ENCODE data around the gene FREY1.

FREY1 gene

DNA sequence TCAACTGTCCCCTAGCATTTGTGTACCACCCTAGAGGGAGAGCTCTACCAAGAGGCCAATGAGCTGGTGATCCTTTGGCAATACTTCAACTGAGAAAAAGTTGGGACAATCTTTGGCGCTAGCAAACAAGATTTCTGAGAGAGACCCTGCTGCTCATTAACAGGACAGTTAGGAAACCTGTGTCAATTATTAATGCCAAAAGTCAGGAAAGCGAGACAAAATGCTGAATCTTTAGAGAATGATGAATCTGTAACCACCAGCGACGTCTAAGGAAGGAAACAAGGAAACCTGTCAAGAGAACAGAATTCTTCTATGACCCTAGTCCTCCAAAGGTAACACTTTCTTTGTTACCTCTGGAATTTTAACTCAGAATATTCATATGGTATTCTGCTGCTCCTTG is 35.3 kb upstream of the FREY1 start:
- Histone ChIP-seq H3K36me3 (ENCODE audit: low read depth) (peaks cover 15% of the 10 kb centered on the region), H3K27me3 (ENCODE audit: insufficient read depth, poor library complexity, severe bottlenecking) (no peaks in the 10 kb centered on the region), H3K9me3 (ENCODE audit: severe bottlenecking) (no peaks in the 10 kb centered on the region), H3K4me1 (ENCODE audit: insufficient read depth, poor library complexity, severe bottlenecking) (no peaks in the 10 kb centered on the region), H3K4me3 (ENCODE audit: severe bottlenecking) (no peak overlapping the region), H3K27ac (ENCODE audit: poor library complexity, severe bottlenecking) (no peak overlapping the region)
- ATAC-seq (ENCODE audit: low read depth) (no peak), DNase-seq (ENCODE audit: low spot score) (no peak)
- TF ChIP-seq, protein P1, sequence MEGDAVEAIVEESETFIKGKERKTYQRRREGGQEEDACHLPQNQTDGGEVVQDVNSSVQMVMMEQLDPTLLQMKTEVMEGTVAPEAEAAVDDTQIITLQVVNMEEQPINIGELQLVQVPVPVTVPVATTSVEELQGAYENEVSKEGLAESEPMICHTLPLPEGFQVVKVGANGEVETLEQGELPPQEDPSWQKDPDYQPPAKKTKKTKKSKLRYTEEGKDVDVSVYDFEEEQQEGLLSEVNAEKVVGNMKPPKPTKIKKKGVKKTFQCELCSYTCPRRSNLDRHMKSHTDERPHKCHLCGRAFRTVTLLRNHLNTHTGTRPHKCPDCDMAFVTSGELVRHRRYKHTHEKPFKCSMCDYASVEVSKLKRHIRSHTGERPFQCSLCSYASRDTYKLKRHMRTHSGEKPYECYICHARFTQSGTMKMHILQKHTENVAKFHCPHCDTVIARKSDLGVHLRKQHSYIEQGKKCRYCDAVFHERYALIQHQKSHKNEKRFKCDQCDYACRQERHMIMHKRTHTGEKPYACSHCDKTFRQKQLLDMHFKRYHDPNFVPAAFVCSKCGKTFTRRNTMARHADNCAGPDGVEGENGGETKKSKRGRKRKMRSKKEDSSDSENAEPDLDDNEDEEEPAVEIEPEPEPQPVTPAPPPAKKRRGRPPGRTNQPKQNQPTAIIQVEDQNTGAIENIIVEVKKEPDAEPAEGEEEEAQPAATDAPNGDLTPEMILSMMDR (IDR thresholded peaks at IDR 0.05; ENCODE audit: poor library complexity, severe bottlenecking) = no peak

DNA sequence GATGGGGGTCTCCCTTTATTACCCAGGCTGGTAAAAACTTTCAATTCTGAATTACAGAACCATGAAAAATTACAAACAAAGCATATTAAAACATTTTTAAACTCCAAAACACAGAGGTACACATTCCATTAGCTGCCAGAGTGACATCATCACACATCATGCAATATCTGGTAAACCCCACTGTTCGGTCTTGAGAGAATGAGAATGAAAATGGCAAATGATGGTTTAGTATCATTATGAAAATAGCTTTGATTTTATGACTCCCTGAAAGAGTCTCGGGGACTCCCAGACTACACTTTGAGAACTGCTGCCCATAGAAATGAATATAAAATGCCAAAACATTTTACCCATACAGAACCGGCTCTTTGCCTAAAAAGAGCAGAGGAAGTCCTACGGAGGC is 34.2 kb upstream of the FREY1 start:
- H3K27me3 ChIP-seq (ENCODE audit: insufficient read depth, poor library complexity, severe bottlenecking) = no peaks in the 10 kb centered on the region
- H3K4me1 ChIP-seq (ENCODE audit: insufficient read depth, poor library complexity, severe bottlenecking) = no peaks in the 10 kb centered on the region
- no peak overlapping the region for H3K4me3 ChIP-seq (ENCODE audit: severe bottlenecking)
- no peaks in the 10 kb centered on the region for H3K9me3 ChIP-seq (ENCODE audit: severe bottlenecking)
- TF ChIP-seq, protein P1 (IDR thresholded peaks at IDR 0.05; ENCODE audit: poor library complexity, severe bottlenecking) = no peak
- H3K27ac ChIP-seq (ENCODE audit: poor library complexity, severe bottlenecking) = no peak overlapping the region
- ATAC-seq (ENCODE audit: low read depth) (no peak), DNase-seq (ENCODE audit: low spot score) (no peak)
- H3K36me3 ChIP-seq (ENCODE audit: low read depth) = peaks cover 10% of the 10 kb centered on the region

DNA sequence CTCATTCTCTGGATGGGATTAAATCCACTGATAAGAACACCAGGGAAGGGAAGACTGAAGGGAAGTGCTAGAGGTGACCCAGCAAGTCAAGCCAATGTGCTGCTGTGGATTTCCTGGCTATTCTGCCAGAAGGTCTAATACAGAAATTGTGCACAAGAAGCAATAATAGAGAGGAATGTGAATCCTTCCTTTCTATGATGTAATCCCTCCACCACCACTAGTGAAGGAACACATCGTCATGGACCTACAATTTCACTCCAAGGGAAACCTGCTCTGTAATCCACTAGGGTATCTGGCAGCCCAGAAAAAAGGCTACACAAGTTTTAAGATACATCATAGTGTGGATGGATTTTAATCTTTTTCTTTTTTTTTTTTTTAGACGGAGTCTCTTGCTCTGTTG is 32.8 kb upstream of the FREY1 start:
- no peaks in the 10 kb centered on the region for H3K27me3 ChIP-seq (ENCODE audit: insufficient read depth, poor library complexity, severe bottlenecking)
- H3K9me3 ChIP-seq (ENCODE audit: severe bottlenecking) = no peaks in the 10 kb centered on the region
- H3K4me3 ChIP-seq (ENCODE audit: severe bottlenecking) = no peak overlapping the region
- H3K27ac ChIP-seq (ENCODE audit: poor library complexity, severe bottlenecking) = no peak overlapping the region
- DNase-seq (ENCODE audit: low spot score) (no peak), ATAC-seq (ENCODE audit: low read depth) (no peak)
- no peaks in the 10 kb centered on the region for H3K4me1 ChIP-seq (ENCODE audit: insufficient read depth, poor library complexity, severe bottlenecking)
- TF ChIP-seq, protein P1 (IDR thresholded peaks at IDR 0.05; ENCODE audit: poor library complexity, severe bottlenecking) = no peak
- H3K36me3 ChIP-seq (ENCODE audit: low read depth) = peaks cover 8% of the 10 kb centered on the region; the same call in 1 of the 2 replicates

DNA sequence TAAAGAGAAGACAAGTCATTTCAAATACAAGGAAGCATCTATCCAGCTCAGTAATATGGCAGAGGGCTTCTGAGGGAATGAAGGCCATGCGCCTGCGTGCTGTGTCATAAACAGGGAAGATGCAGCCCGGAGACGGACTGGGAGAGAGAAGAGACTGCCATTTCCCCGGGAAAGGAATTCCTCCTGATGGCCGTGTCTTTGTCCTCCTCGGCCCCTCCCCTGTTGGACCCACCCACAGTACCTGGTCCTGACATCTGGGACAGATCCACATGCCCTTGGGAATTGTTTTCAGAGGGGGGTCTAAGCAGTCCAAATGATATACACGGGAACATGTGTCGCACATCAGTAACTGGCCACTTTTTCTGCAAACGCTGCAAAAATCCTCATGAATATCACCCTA is 30.8 kb upstream of the FREY1 start:
- Histone ChIP-seq H3K27ac (ENCODE audit: poor library complexity, severe bottlenecking) (no peak overlapping the region), H3K9me3 (ENCODE audit: severe bottlenecking) (no peaks in the 10 kb centered on the region), H3K36me3 (ENCODE audit: low read depth) (0 out of 2 replicates have a peak, but pooled peaks cover 7% of the 10 kb centered on the region), H3K4me3 (ENCODE audit: severe bottlenecking) (no peak overlapping the region), H3K27me3 (ENCODE audit: insufficient read depth, poor library complexity, severe bottlenecking) (no peaks in the 10 kb centered on the region), H3K4me1 (ENCODE audit: insufficient read depth, poor library complexity, severe bottlenecking) (peaks cover 4% of the 10 kb centered on the region)
- ATAC-seq (ENCODE audit: low read depth) = no peak
- no peak for DNase-seq (ENCODE audit: low spot score)
- TF ChIP-seq, protein P1 (IDR thresholded peaks at IDR 0.05; ENCODE audit: poor library complexity, severe bottlenecking) = no peak

DNA sequence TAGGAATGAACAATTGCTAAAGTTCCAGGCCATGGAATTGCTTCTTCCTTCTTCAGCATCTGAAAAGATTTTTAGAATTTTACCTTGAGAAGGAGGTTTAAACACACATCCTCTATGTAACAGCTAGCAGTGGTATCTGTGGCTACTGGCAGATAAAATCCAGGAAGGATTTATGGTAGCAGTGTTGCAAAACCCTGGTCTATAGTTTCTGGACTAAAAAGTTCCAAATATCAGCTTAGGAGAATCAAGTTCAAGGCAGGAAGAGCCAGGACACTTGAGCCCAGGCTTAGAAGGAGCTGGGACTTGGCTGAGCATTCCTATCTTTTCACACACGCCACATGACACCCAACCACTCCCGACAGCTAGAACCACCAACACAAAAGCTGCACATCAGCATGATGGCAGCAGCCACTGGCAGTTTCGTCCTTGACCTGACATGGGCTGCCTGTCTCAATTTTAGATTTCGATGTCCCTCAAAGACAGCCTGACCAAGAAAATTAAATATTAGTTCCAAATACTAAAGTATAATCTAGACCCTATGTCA is 29.5 kb upstream of the FREY1 start:
- Histone ChIP-seq H3K27me3 (ENCODE audit: insufficient read depth, poor library complexity, severe bottlenecking) (no peaks in the 10 kb centered on the region), H3K36me3 (ENCODE audit: low read depth) (0 out of 2 replicates have a peak, but pooled peaks cover 11% of the 10 kb centered on the region), H3K4me3 (ENCODE audit: severe bottlenecking) (no peak overlapping the region), H3K4me1 (ENCODE audit: insufficient read depth, poor library complexity, severe bottlenecking) (peaks cover 17% of the 10 kb centered on the region), H3K27ac (ENCODE audit: poor library complexity, severe bottlenecking) (no peak overlapping the region), H3K9me3 (ENCODE audit: severe bottlenecking) (no peaks in the 10 kb centered on the region)
- TF ChIP-seq, protein P1 (IDR thresholded peaks at IDR 0.05; ENCODE audit: poor library complexity, severe bottlenecking) = no peak
- no peak for ATAC-seq (ENCODE audit: low read depth)
- no peak for DNase-seq (ENCODE audit: low spot score)

All from RWPE2 (cell line).